GM12891 (cell line): ENCODE results near the gene PPDPF.

Experiments
- POLR2A ChIP-seq: IDR thresholded peaks from 2 replicates; pipeline ENCODE4 v1.6.1; 2011; ENCODE audit warnings: low read depth, low read length, control low read depth
- SPI1 ChIP-seq: IDR thresholded peaks from 2 replicates; pipeline ENCODE4 v1.6.1; 2011; ENCODE audit warnings: low read depth, low read length, control low read depth
- TAF1 ChIP-seq: IDR thresholded peaks from 2 replicates; pipeline ENCODE4 v1.6.1; 2011; ENCODE audit warnings: low read depth, low read length, control low read depth

- TF ChIP-seq POLR2A (no peak), SPI1 (no peak), TAF1 (no peak)
These were observed 19.4 kb upstream of the PPDPF start for GRCh38 chr20:63500902-63501817.
